G401 (cell line): ENCODE measurements around the gene GNB1L. TPM values are rescaled to one million over a fixed set of nuclear protein-coding genes. Genes with fewer than 3 reads are reported as not detected.

Experiments
- DNase-seq: peaks from one replicate; pipeline ENCODE4 v3.0.0-alpha.2; 2015; ENCODE audit warnings: low spot score
- in situ Hi-C: cut with HindIII; loops from 2 replicates; pipeline ENCODE4 v1.10.0; 2016; ENCODE audit warnings: low sequenced_read_pairs, mixed read lengths
- total RNA-seq: library from RNA; depleted of rRNA; stranded (reverse); fragments of >200 nt; shearing (Covaris generic); gene quantifications from 2 replicates; pipeline ENCODE4 v1.2.3, GENCODE V29; 2014

The GNB1L gene
- total RNA-seq, 1 experiment from 2014 or later, result 20.4 TPM

DNA sequence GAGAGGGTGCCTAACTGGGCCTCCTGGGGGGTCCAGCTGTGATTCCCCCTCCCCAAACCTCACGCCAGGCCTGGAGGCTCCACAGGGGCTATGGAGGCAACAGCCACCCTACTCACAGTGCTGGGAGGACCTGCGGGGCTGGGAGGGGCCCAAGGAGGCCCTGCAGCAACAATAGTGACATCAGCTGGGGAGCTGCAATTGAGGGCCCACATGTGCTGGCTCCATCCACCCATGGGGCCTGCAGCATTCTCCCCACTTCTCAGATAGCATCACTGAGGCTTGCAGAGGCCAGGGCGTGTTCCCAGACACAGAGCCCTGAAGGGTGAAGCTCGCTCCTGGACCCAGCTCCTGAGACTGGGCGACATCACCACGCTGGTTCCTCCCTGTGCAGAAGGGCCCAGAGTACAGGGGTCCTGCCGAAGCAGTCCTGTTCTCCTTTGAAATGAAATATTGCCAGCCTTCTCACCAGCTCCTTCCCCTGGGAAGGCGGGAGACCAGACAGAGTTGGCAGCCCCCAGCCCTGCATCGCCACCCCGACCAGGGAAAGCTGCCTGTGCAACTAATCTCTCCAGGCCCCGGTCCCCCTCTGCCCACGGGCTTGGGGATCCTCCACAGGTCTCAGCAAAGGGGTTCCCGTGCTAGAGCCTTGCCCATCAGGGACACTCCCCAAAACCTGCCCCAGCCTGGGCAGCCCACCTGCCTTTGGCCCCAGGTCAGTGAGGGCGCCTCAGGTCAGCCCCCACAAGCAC is 103.0 kb downstream of the GNB1L start:
- DNase-seq, result no peak
- in situ Hi-C loops, result loop anchor here (25.0 kb wide), 1 partner anchor 211 kb away; no protein-coding TSS in a partner anchor

DNA sequence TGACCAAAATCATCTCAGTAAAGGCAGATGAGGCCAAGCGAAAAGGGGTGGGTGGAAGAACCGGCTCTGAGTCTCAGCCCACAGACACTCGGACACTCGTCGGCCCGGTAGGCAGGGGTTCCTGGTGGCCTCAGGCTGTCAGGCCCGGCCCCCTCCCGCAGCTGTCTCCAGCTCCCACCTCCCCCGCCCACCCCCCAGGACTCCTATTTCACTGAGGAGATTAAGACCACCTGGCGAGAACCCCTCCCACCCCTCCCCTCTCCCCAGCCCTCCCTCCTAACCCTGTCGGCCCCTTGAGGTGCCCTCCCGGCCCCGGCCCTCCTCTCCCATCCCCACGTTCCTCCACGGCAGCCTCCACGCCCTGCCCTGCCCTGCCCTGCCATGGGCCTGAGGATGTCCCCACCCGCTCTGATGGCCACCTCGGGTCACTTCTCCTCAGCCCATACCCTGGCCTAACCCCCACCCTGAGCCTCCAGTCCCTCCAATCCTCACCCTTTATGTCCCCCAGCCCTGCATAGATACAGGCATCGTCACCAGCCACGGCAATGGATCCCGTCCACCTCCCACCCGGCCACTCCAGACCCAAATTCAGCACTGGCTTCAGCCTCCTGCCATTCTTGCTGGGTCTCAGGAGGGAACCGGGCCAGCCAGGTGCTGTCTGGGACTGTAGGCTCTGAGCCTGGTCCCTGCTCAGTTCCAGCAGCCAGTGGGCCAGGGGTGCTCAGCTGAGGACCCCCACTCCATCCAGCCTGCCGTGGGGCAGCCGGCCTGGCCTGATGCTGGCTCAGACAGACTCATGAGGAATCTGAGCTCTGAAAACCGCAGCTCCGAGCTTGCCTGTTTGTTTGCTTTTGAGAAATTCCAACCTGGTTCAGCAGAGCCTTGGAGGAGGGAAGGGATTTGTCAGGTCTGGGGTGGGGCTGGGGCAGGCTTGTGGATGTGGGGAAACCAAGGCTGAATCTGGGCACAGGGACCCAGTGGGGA is 103.9 kb downstream of the GNB1L start:
- in situ Hi-C loops, result loop anchor here (25.0 kb wide), 1 partner anchor 212 kb away; no protein-coding TSS in a partner anchor
- DNase-seq, result no peak

DNA sequence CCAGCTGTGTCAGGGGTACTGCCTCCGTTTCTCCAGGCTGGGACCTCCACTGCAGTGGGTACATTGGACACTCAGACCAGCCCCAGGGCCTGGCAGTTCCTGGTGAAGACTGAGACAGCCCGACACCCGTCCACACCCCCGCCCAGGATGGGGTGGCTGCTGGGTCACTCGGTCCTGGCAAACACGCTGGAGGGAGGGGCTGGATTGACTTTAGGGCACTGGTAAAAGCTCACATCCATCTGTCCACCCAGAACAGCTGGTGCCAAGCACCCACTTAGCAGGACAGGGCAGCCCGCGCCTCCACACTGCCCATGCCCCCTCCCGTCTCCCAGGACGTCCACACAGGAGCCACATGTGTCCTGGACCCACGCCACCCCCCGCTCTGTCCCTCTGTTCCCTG is 104.8 kb downstream of the GNB1L start:
- no peak for DNase-seq

DNA sequence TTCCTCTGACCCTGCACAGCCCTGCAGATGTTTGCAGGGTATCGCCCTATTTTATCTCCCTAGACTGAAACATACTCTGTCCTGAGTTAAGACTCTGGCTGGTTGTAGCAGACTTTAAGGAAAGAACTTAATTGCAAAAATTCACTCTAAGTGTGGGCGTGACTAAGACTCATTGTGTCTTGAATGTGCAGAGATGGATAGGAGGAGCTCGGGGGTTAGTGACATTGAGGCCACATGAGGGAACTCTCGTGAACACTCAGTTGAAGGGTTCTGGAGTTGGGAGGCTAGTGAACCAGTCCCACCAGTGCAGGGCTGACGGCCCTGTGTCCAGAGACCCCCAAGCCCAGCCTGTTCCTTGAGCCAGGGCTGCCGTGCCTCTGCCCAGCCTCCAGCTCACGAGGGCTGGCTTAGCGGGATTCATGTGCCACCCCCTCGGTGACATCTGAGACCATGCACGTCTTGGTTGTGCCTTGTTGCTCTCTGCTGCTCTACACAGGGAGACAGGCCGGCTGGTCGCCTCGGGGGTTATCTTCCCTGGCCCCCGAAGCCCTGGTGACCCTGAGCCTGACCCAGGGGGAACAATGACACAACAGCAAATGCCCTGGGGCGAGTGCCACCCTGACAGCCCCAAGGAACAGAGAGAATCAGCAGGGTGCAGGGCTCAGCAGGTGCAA is 105.5 kb downstream of the GNB1L start:
- in situ Hi-C loops, result no loop called here
- DNase-seq, result no peak

More for the DNA sequence above, 104.8 kb downstream of the GNB1L start:
- in situ Hi-C loops, result loop anchor here (25.0 kb wide), 1 partner anchor 212 kb away; no protein-coding TSS in a partner anchor

DNA sequence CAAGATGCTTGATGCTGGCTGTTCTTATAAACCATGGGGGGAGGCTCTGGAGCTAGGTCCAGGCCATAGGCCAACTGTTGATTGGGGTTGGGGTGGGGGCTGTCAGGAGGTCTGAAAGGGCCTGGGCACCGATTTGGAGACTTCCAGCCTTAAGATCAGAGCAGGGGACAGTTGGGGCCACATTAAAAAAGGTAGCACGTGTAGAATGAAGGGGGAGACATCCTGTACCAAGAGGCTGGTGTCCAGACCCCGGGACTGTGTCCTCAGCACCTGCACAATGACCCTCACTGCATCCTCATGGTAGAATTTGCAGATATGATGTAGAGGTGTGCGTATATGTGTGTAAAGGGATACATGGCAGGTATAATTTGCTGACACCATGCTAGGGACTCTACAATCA is 106.5 kb downstream of the GNB1L start:
- no peak for DNase-seq
- in situ Hi-C loops, result no loop called here

DNA sequence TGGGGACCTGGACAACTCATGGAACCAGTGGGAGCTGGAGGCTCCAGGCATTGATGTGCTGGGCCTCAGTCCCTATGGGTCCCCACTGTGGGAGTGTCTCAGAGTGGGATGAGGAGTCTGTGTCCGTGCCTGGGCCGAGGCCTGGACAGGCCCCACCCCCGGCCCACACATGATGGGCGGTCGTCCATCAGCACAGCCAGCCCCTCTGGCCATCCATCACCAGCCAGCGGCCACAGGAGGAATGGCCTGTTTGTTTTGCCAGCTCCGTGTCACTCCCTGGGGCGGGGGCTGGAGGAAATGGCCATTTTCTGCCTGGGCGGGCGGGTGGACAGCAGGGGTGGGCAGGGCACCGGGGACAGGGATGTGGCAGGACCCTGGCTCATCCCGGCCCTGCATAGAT is 107.1 kb downstream of the GNB1L start:
- no peak for DNase-seq
- in situ Hi-C loops, result no loop called here

DNA sequence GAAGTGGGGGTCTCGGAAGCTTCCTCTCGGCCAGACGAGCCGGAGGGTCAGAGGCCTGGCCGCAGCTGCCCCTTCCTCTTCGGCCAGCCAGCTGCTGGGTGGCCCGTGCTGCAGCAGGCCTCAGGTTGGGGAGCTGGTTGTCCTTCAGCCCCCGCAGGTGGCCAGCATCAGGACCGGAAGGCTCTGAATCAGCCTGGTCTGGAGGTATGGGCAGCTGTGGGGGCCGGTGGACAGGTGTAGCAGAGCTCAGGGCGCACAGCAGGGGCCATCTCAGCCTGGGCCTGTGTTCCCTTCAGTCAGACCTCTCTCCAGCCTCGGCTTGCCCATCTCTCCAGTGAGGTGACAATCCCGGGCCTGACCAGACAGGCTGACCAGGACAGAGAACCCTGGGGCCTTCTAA is 107.9 kb downstream of the GNB1L start:
- in situ Hi-C loops, result no loop called here
- DNase-seq, result no peak

DNA sequence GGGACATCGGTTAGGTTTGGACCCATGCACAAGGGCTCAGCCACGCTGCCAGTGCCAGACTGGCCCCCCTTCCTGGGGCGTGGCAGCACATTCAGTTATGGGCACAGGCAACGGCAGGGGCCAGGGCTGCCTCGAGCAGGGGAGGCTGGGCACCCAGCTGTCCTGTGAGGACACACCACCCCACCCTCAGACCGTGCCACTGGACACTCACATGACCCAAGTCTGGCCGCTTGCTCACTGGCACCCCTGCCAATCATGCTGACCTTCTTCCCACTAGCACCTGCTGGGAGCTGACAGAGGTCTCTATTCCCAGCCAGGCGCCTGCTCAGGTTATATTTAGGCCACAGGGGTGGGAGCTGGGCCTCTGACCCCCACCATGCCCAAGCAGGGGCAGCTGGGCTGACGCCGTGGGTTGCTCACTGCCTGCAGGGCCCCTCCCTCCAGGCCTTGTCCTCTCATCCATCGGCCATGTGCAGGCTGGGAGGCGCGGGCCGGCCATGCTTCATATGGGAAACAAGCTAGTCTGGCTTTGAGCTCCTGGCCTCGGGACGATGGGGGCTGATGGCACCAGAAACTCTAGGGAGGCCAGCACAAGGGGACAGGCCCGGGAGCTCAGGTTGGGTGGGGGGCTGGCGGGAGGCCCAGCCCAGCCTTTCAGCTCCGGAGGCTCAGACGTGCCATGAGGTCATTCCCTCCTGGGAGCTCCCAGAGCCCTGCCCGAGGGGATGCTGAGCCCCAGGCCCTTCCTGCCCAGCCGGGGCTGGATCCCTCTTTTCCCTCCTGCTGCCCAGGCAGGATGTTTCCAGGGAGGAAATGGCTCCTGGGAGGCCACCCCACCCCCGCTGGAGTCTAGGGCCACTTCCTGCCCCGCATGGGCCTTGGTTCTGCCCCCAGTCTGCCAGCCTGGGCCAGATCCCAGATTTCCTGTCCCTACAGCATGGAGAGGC is 109.2 kb downstream of the GNB1L start:
- DNase-seq, result no peak
- in situ Hi-C loops, result no loop called here

DNA sequence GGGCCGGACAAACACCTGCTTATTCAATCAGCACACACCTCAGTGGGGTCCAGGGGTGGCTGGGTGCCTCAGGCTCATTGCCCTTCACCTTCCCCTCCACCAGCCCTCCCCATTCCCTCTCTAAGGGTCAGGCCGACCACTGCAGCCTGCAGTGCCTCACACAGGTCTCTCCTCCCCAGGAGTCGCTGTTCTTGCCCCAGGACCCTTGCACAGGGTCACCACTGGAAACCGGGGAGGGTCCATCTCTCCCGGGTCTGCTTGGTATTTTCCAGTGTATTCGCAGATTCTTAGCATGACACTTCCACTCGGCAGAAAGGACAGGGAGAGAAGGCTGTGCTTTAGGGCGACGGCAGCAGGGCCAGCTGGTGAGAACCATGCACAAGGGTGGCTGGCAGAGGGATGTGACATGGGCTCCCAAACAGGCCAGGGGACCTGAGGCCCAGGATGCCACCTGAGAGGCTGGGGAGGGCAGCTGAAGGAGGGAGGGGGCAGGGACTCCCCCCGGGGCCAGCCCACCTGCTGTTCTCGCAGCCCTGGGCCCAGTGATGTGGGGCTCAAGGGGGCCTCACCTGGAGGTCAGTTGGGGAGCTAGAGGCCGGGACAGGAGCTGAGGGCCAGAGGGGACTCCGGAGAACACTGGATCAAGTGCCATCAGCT is 110.2 kb downstream of the GNB1L start:
- in situ Hi-C loops, result no loop called here
- DNase-seq, result no peak

DNA sequence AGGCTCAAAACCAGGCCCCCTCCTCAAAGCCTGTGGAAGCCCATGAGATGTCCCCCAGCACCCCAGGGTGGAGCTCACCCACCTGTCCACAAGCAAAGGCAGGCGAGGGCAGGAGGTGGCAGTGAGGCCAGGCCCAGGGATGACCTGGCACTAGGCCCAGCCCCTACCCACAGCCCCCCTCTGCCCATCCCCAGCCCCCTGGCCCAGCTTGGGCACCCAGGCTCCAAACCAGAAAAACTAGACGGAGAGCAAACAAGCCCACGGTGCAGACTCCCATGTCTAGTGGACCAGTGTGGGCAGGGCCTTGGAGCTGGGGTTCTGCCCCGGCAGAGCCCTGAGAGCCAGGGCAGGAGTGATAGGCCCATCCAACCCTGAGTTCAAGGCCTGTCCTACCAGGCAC is 111.0 kb downstream of the GNB1L start:
- in situ Hi-C loops, result no loop called here
- DNase-seq, result no peak

DNA sequence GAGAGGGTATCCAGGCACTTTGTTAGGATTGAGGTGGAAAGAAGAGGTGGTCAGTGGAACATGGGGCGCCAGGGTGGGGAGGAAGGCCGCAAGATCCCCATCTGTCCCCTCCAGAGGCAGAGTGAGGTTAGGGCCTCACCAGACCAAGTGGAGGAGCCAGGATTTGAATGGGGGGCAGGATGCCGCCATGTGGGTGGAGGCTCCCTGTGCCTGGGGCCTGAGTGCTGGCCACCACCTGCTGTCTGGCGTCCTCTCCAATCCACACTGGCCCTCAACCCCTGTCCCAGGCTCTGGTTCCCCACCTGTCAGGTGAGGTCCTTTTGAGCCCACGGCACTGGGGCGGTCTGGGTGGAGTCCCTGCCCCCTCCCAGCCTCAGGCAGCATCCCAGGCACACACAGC is 111.6 kb downstream of the GNB1L start:
- in situ Hi-C loops, result no loop called here
- DNase-seq, result no peak

DNA sequence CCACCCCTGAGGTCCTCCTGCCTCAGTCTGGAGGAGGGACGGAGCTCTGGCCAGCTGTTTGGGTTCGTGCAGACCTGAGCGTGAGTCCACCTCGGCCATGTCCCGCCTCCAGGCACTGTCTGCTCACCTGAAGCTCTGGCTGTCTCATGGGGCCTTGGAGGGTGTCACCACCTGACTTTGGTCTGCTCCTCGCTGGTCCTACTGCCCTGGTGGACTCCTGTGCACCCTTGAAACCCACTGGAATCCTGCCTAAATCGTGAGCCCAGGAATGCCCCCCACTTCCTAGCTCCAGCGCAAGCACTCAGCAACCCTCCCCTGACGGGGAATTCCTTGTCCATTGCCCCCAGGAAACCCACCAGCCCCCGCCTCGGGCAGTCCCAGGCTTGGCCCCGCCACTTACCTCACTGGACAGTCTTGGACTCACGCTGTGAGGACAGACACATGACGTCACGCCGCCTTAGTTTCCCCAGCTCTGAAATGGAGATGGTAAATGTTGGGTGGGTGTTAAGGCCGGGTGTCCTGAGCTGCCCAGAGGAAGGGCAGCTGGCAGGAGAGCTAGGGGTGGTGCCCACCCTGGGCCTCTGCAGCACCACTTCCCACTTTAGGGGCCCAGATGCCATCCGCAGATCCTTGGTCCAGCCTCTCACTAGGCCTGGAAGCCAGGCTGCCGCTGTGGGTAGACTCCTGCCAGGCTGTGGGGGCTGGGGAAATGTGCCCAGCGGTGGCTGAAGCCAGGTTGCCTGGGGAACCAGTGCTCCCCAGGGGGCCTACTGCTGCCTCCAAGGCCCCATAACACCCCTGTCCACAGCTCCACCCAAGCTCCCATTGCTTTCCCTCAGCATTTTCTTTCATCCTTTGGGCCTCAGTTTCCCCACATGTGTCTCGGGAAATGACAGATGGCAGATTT is 112.3 kb downstream of the GNB1L start:
- in situ Hi-C loops, result no loop called here

DNA sequence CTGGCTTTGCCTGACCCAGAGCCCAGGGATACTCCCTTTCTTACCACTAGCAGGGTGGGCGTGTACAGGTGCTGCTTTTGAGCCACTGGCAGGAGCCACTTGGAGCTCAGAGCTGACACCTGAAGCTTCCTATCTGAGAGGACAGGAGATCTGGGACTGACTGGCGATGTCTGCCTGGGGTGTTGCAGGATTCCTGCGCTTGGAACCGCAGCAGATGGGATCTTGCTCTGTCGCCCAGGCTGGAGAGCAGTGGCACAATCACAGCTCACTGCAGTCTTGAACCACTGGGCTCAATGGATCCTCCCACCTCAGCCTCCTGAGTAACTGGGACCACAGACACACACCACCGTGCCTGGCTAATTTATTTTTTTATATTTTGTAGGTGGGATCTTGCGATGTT is 113.6 kb downstream of the GNB1L start:
- in situ Hi-C loops, result no loop called here
- no peak for DNase-seq

More for the DNA sequence above, 112.3 kb downstream of the GNB1L start:
- DNase-seq, result no peak

DNA sequence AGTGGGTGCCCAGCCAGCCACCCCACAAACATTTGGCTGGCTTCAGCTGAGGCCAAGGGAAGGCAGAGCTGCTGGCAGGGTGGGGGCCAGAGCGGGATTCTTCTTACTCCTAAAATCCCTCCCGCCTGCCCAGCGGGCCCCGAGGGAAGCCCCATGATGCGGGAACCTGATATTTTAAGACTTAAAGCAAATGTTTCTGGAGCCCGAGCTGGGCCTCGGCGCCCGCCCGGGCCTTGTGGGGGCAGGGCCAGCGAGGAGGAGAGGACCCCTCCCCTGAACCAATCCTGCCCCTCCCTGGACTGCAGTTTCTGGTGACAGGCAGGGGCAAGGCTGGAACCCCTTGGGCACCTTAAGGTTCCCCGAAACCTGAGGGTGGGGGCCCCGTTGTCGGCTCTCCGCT is 114.1 kb downstream of the GNB1L start:
- no peak for DNase-seq
- in situ Hi-C loops, result no loop called here

DNA sequence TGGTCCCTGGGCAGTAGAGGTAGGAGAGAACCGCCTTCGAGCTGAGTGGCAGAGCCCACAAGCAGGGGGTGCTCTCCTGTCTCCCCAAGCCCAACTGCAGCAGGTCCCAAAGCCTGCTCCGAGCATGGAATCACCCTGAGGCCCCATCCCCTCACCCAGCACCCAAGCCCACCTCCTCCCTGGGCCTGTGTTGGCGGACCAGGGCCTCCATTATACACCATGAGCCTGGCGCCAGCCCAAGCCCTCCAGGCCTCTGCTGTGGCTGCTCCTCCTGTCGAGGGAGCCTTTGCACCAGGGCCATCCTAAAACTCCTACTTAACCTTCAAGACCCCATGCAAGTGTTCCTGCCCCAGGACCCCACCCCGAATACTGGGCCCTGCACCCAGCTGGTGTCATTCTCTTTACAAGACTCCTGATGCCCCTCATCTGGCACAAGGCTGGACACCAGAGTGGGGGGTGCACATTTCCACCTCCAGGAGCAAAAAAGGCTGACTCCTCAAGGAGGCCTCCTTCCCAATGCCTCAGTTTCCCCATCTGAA is 114.7 kb downstream of the GNB1L start:
- DNase-seq, result no peak
- in situ Hi-C loops, result no loop called here

DNA sequence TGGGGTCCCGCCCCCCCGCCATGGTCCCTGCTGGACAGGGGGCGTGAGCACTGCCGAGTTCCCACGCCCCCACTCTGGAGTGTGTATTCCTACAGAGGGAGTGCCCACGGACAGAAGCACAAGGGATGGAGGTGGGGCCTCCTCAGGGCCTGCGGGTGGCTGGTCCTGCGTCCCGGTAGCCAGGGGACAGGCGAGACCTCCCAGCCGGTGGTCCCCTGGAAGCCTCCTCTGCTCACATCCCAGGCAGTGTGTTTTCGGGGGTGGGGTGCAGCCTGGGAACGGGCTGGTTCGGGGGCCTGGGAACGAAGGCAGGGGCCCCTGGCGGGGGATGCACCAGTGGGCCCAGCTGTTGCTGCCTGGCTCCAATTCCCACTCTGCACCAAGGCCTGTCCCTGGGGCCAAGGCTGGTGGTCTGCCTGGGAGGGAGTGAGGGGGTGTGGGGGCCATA is 115.2 kb downstream of the GNB1L start:
- in situ Hi-C loops, result no loop called here
- no peak for DNase-seq
